ELR (cell line): Measurements from ENCODE around the gene ULBP2.
"Not testable (repeated sequence)": the region's sequence is repeated elsewhere in the genome, so short reads cannot be mapped to it uniquely, and the experiment has no call there.

Experiments used
- DNase-seq: peaks from one replicate; pipeline ENCODE4 v3.0.0-alpha.2; 2015; ENCODE audit warnings: low read depth

The ULBP2 gene

DNA sequence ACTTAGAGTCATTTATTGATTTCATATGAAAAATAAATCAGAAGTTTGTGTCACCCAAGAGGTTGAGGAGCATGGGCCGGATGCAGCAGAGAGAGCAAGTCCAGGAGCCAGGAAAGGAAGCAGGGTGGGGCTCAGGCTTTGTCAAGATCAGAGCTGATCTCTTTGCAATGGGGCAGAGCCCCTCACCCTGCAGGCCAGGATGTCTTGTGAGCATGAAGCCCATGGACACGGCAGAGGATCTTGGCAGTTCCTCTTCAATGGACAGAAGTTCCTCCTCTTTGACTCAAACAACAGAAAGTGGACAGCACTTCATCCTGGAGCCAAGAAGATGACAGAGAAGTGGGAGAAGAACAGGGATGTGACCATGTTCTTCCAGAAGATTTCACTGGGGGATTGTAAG lies 27.1 kb downstream of the ULBP2 start:
- not testable (repeated sequence) for DNase-seq

DNA sequence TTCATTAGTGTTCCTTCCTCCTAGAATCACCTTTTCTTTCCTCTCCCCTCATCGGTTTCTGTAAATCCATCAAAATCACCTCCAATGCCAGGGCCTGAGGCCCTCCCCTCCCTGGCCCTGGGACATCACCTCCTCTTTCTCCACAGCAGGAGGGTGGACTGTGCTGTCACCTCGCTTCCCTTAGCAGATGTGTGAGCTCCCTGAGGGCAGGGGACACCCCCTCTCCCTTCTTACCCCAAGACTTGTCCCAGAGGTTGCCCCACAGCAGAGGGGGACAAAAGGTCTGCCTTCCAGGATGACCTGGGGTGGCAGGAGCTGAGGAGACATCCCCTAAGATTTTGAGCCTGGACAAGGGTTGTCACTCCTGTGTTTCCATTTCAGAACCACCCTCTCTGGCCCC lies 27.8 kb downstream of the ULBP2 start:
- no peak for DNase-seq

DNA sequence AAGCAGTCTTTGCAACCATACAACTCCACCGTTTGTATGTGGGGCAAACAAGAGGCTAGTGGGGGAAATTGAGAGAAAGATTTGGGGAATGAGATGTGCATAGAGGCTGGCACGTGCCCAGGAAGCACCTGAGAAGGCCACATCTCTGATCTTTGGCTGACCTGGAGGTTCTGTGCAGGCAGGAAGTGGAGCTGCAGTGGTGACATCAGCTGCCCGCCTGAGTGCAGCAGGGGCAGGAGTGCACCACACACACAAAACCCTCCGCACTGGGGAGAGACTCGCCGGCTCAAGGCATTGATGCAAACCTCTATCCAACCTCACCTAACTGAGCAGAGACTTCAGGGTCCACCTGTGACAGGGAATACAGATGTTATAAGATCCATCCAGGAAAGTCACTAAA lies 32.6 kb downstream of the ULBP2 start:
- not testable (repeated sequence) for DNase-seq

DNA sequence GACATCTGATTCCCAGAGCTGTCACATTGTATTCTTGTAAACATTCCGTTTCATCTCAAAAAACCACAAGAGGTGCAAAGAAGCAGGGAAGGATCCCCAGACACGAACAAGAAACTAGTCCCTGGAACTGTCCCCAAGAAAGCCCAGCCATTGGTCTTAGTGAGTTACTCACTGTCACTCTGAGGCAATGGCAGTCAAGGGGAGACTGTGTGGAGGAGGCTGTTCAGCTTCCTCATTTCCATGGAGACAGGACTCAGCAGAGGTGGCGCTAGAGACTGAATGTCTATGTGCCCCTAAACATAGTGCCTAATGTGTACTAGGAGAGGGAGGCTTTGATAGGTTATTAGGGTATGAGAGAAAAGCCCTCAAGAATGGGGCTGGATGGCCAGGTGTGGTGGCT lies 33.0 kb downstream of the ULBP2 start:
- DNase-seq: no peak

DNA sequence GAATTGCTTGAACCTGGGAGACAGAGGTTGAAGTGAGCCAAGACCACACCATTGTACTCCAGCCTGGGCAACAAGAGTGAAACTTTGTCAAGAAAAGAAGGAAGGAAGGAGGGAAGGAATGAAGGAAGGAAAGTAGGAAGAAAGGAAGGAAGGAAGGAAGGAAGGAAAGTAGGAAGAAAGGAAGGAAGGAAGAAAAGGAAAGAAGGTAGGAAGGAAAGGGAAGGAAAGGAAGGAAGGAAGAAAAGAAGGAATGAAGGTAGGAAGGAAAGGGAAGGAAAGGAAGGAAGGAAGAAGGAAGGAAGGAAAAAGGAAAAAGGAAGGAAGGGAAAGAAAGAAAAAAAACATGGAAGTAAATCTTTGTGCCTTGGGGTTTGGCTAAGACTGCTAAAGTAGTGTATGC lies 33.6 kb downstream of the ULBP2 start:
- DNase-seq: no peak

DNA sequence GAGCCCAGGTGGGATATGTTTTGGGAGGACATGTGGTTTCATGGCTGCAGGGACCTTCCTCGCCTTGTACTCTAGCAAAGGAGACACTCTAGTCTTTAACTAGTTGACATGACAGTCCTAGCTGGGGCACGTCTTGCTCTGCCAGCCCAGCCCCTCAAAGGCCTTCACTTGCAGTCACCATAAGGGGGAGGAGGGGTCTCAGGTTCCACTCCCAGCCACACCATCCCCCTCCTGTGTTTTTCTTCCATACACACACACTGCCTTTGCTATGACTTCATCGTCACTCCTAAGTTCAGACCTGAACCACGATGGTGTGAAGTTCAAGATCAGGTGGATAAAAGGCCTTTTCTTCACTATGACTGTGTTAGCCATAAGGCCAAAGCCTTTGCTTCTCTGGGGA lies 35.4 kb downstream of the ULBP2 start:
- DNase-seq: no peak

DNA sequence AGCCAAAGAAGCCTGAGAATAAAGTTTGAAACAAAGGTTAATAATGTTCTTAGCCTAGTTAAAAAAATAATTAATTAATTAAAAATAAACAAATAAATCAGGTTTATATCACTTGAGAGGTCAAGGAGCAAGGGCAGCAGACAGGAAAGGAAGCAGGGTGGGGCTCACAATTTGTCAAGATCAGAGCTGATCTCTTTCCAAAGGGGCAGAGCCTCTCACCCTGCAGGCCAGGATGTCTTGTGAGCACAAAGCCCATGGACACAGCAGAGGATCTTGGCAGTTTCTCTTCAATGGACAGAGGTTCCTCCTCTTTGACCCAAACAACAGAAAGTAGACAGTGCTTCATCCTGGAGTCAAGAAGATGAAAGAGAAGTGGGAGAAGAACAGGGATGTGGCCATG lies 36.8 kb downstream of the ULBP2 start:
- DNase-seq: no peak

DNA sequence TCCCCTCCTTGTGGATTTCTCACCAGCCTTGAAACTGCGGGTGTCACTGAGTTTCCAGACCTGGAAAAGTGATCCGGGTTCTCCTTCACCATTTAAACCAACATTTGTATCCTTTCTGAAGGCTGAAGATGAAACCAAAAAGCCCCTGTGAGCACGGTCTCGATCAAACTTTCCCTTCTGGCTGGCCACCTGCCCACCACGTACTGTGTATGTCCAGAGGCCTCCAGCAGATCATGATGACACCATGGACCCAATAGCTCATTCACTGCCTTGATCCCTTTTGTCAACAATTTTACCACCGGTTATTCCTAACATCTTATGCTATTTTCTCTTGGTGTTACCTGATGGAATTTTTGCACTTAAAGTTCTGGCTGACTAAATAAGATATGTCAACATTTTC lies 37.5 kb downstream of the ULBP2 start:
- DNase-seq: no peak

DNA sequence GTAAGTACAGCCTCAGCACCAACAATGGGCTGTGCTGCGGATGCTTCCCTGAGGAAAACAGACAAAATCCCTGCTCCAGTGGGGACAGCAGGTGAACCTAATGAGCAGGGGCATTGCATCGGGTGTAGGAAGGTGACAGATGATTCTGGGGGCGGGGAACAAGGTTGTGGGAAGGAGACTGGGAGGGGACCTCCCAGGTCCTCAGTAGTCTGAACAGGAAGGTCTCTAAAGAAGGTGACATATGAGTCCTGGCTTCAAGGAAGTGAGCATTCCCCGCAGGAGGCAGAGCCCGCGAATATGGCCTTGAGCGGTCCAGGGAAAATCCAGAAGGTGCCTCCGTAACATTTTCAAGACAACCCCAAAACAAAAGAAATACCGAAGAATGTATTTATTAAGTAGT lies 41.3 kb downstream of the ULBP2 start:
- no peak for DNase-seq

DNA sequence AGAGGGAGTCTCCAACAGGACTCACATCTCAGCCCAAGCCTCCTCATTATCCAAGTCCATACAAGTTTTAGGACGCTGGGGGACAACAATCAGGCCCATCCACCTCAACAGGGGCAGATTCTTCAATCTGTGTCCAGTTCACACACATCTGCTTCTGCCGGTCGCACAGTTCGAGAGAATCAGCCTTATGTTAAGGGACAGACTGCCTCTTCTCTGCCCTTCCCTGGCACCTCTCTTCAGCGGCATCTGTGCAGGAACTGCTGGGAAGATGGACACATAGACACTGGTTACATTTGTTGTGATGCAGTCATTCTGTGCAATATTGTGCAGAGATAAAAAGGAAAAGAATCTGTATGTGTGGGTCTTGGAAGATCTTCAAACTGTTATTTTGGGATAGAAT lies 43.0 kb downstream of the ULBP2 start:
- DNase-seq: no peak

DNA sequence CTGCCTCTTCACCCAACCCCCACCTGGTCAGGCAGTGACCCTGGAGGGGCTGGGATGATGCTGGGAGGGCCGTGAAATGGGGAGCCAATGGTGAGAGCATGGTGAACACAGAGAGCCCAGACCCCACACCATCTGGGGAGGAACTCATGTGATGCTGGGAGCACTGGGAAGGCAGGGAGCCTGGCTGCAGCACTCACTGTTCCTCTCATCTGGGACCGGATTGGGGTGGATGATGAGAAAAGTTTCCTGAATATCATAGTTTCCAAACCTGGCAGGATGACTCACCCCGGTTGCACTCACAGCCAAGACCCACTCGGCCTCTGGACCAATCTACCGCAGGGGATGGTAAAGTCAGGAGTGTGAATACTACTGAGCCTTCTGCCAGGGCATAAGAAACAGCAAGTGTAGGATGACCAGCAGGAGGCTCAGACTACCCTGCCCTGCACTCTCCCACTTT lies 43.7 kb downstream of the ULBP2 start:
- DNase-seq: peak; percentile 30

DNA sequence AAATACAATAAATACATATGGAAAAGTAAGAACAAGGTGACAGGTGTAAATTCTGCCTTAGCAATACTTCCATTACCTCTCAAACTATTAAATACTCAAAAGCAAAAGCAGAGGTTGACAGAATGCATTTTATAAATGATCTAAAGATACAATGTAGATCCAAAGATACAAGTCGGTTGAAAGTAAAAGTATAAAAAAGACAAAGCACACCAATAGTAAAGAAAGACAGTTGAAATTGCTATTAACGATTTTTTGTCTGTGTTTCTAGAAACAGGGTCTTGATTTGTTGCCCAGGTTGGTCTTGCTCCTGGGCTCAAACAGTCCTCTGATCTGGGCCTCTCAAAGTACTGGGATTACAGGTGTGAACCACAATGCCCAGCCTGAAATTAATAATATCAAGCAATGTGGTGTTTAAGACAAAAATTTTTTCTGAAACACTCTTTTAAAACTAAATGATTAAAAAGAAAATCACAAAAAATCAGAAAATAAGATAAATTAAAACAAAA lies 45.8 kb downstream of the ULBP2 start:
- no peak for DNase-seq

DNA sequence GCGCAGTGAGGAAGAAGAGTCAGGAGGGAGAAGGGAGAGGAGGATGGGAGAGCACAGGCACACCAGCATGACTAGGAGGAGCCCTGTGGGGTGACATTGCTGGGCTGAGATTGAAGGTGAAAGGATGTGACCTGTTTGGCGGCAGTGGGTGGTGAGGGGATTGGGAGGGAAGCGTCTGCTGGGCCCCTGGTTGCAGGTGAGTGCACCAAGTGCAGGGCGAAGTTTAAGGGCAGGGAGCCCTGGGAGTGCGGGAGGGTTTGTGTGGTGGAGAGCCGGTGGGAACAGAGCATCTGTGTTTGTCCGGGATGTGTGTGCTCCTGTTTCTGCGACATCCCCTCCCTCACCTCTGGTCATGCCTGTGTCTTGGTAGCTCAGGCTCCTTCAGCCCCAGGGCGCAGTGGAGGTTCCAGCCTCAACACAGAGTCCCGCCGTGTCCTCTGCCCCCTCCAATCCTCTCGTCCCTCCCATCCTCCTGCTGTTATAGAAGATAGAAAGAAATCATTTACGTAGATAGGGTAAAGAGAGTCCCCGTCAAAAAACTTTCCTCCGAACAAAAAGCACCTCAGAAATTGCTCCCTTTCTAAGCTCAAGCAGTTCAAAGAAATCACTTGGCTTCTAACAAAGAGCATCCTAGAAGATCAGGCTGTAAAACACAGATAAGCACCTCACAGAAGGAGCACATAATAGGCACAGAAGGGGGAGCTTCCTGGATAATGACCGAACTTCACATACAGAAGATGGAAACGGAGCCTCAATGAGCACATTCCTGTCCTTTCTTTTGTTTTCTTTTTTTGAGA lies 46.9 kb downstream of the ULBP2 start:
- no peak for DNase-seq

DNA sequence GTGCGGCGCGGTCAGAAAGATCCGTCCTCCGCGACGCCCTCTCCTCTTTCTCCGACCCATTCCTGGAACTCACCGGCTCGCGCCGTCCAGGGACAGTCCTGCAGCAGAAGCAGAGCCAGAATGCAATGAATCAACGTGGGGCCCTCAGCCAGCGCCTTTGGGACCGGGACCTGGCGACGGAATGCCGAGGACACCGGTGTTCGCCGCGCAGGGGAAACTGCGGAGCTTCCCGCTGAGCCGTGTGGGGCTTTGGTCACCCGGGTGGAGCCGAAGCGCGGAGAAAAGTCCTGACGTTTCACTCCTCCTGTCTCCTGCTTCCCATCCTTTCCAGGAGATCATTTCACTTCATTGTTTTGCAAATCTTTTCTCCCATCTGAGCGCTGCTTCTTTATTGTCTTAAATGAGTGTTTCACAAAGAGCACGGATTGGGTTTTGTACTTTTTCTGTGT lies 48.4 kb downstream of the ULBP2 start:
- DNase-seq: peak; percentile 8

DNA sequence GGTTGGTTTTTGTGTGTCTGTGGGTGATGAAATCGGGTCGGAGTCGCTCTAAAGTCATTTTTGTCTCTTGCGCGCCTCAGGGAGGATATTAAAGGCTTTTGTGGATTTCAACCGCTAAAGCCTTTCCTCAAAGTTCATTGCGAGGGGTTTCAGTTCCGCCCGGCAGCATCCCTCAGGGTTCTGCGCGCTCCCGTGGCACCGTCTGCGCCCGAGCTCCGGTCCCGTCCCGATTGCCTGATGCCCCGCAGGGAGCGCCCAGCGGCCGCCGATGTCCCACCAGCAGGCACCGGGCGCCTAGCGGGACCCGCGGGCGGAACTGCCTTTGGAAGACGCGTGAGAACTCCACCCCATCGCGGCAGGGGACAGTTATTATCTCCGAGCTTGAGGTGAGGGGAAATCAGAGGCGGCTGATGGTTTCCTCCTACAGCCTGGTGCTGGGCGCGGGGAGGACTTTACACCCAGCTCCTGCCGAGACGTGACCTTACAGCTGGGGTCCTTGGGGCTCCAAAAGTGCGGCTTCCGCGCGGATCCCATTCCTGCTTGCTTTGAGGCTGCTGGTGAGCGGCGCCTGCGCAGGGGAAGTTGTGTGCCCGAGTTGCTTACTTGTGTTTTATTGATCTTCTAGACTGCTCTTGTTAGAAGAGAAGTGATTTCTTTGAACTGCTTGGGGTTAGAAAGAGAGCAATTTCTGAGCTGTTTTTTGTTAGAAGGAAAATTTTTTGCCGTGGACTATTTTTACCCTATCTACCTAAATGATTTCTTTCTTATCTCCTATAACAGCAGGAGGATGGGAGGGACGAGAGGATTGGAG lies 49.1 kb downstream of the ULBP2 start:
- DNase-seq: peak; percentile 23

DNA sequence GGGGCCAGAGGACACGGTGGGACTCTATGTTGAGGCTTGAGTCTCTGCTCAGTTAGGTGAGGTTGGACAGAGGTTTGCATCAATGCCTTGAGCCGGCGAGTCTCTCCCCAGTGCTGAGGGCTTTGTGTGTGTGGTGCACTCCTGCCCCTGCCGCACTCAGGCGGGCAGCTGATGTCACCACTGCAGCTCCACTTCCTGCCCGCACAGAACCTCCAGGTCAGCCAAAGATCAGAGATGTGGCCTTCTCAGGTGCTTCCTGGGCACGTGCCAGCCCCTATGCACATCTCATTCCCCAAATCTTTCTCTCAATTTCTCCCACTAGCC lies 49.6 kb downstream of the ULBP2 start:
- not testable (repeated sequence) for DNase-seq

DNA sequence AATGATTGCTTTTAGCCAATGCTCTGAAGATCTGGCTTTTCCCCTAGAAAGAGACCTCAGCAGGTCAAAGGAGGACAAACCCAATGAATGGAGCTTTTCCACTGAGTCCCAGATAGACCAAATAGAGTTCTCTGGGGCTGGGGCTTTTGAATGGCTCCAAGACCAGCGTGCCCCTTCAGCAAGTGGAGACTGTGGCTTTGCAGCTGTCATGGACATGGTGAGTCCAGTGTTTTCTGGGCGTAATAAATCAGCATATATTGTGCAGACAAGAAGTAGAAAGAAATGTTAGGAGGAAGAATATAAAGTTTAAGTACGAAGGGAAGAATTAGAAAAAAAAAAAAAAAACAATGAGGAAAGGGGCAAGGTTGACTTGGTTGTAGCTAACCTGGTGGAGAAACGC lies 50.0 kb downstream of the ULBP2 start:
- no peak for DNase-seq

DNA sequence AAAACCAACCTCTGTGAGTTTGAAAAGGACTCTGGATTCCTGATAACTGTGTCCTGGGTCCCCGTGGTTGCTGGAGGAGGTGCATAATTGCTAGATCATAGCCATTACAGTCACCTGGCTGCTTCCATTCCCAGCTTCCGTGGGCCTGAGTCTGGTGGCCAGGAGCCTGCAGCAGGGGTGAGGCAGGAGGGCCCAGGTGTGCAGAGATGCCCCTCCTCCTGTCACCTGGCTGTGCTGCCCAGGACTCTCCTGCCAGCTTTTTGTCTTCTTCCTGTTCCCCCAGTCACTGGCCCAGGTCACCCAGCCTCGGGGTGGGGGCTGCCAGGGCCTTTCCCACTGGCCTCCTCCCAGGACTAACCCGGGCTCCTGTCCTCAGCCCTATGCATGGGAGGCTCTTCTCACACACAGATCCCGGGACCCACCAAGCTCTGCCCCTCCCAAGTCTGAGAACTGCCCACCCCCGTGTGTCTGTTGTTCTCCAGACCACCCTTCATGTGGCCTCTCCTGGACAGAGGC lies 53.5 kb downstream of the ULBP2 start:
- no peak for DNase-seq

DNA sequence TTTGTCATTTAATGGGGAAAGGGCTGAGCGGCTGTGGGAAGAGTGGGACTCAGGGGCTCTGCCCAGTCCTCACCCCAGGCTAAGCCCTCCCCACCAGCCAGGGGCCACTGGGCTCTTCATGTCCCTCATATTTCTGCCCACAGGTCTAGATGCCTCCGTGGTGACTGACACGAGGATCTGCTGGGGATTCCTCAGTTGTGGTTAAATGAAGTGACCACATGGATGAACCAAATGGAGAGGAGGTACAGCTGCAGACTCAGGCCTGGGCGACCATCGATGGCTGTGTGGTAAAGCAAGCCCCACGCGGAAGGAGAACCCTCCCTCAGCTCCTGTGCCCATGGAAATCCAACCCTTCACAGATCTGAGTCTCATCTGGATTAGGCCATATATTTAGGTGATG lies 54.2 kb downstream of the ULBP2 start:
- DNase-seq: no peak
